ENCODE measurements around the gene CTSE. TPM values are rescaled to one million over a fixed set of nuclear protein-coding genes. Genes with fewer than 3 reads are reported as not detected.

The CTSE gene
- total and polyA plus RNA-seq, 2 of the 4 experiments (the other 2 are of a cell fraction), result not detected

GRCh38 chr1:206030714-206031113, 7.0 kb upstream of the CTSE start:
- no peak overlapping the region for H3K14ac ChIP-seq (replicated peaks; ENCODE audit: low read depth, low read length)
- H3K9ac ChIP-seq (ENCODE audit: low read depth, low read length), result no peak overlapping the region
- no peak overlapping the region for H4K5ac ChIP-seq (ENCODE audit: low read depth, low read length)
- ATAC-seq (ENCODE audit: low read depth), result peak; percentile 92
- no peak overlapping the region for H3K4me2 ChIP-seq (ENCODE audit: low read depth, low read length)
- H2AK5ac ChIP-seq (ENCODE audit: low read depth, low read length), result no peak overlapping the region
- no CpG with 5 or more reads among the region's 4 CpGs for WGBS, 2 experiments (ENCODE audit: extremely low coverage in 2 of 2, insufficient read length in 1 of 2)
- H3K4me3 ChIP-seq (ENCODE audit: insufficient read depth, low read depth, low read length), result no peak overlapping the region
- no peak overlapping the region for H3K27ac ChIP-seq (ENCODE audit: insufficient read depth, low read length)
- no peak overlapping the region for H4K91ac ChIP-seq (ENCODE audit: insufficient read depth, low read depth, low read length)
- H3K23ac ChIP-seq (ENCODE audit: low read depth, low read length), result no peak overlapping the region
- H2AK9ac ChIP-seq (replicated peaks; ENCODE audit: low read depth, low read length, poor library complexity), result peak overlapping the region; percentile 39
- in situ Hi-C loops (cut with MboI; ENCODE audit: low sequenced_read_pairs) (no loop called here), dilution Hi-C loops (cut with HindIII; ENCODE audit: low sequenced_read_pairs, unreplicated experiment) (no loop called here), intact Hi-C loops (cut with micrococcal nuclease) (loop anchor here (1.0 kb wide), 1 partner anchor 76 kb away; no protein-coding TSS in a partner anchor)
- H3K36me3 ChIP-seq (ENCODE audit: control insufficient read depth, insufficient read depth, low read length), result no peaks in the 10 kb centered on the region
- H3K56ac ChIP-seq (ENCODE audit: extremely low read depth, insufficient read depth, low read length), result no peak overlapping the region
- H3K4ac ChIP-seq (ENCODE audit: low read depth, low read length), result no peak overlapping the region
- ChIA-PET POLR2A (ENCODE audit: unreplicated experiment) (no interaction called here), CTCF (interaction anchor here (0.8 to 1.3 kb wide), 5 partner anchors 12 to 43 kb away, joined by 3 to 5 read pairs (median 4); partner anchors contain the start of gene RAB7B)
- peak overlapping the region; percentile 47 for H2AFZ ChIP-seq (replicated peaks; ENCODE audit: low read length, poor library complexity)
- H3K18ac ChIP-seq (ENCODE audit: low read depth, low read length), result no peak overlapping the region
- H2BK5ac ChIP-seq (ENCODE audit: low read depth, low read length, poor library complexity, severe bottlenecking), result no peak overlapping the region
- no peaks in the 10 kb centered on the region for H3K9me1 ChIP-seq (ENCODE audit: insufficient read depth, low read length)
- no peaks in the 10 kb centered on the region for H4K20me1 ChIP-seq (ENCODE audit: insufficient read depth, low read length)
- H3K79me1 ChIP-seq (ENCODE audit: low read depth in 1 of 2, low read length in 2 of 2), result no peaks in the 10 kb centered on the region
- peaks cover 41% of the 10 kb centered on the region for H3K27me3 ChIP-seq (ENCODE audit: control insufficient read depth, insufficient read depth, low read length)
- BruUV-seq (replicated peaks), result no TSS peak
- no peak overlapping the region for H2BK120ac ChIP-seq (ENCODE audit: low read depth, low read length)
- peak; percentile 62 for DNase-seq
- H2BK20ac ChIP-seq (ENCODE audit: low read depth, low read length), result no peak overlapping the region
- H4K8ac ChIP-seq (ENCODE audit: low read depth in 2 of 2, low read length in 2 of 2), result no peak overlapping the region
- TF ChIP-seq MAZ (IDR thresholded peaks at IDR 0.05; ENCODE audit: borderline replicate concordance, low read depth, low read length), result no peak
- TF ChIP-seq MXI1 (IDR thresholded peaks at IDR 0.05; ENCODE audit: borderline replicate concordance, low read depth, low read length), result no peak
- peak; percentile 74 for TF ChIP-seq SMC3 (IDR thresholded peaks at IDR 0.05; ENCODE audit: low read depth, low read length)
- no peak for TF ChIP-seq BHLHE40 (IDR thresholded peaks at IDR 0.05; ENCODE audit: low read depth, low read length)
- no peak for TF ChIP-seq MAFK (IDR thresholded peaks at IDR 0.05; ENCODE audit: low read depth, low read length)
- TF ChIP-seq CTCF (conservative IDR thresholded peaks at IDR 0.05; ENCODE audit: low read depth, low read length), result peak; percentile 76
- TF ChIP-seq RAD21 (IDR thresholded peaks at IDR 0.05; ENCODE audit: low read length), result peak; percentile 56
- TF ChIP-seq CHD1 (IDR thresholded peaks at IDR 0.05; ENCODE audit: low read depth, low read length), result no peak
- no peak for TF ChIP-seq FOS (IDR thresholded peaks at IDR 0.05; ENCODE audit: low read depth, low read length)
- no peak for TF ChIP-seq RFX5 (IDR thresholded peaks at IDR 0.05; ENCODE audit: low read depth, low read length)
- TF ChIP-seq CEBPB (IDR thresholded peaks at IDR 0.05; ENCODE audit: low read depth, low read length), result no peak
- TF ChIP-seq NFE2L2 (IDR thresholded peaks at IDR 0.05; ENCODE audit: low read depth, low read length), result no peak
- no peak for TF ChIP-seq RCOR1 (IDR thresholded peaks at IDR 0.05; ENCODE audit: insufficient replicate concordance, low read length)
- TF ChIP-seq ELK1 (IDR thresholded peaks at IDR 0.05; ENCODE audit: borderline replicate concordance, low read depth, low read length), result no peak
- H2BK15ac ChIP-seq (ENCODE audit: low read depth, low read length), result no peak overlapping the region
- no peaks in the 10 kb centered on the region for H3K4me1 ChIP-seq (ENCODE audit: control insufficient read depth, insufficient read depth, low read length)
- peaks cover 4% of the 10 kb centered on the region for H3K9me3 ChIP-seq (ENCODE audit: control insufficient read depth, insufficient read depth, low read length)
